ENCODE measurements around the gene KLHL5.

KLHL5 gene

GRCh38 chr4:39044364-39044955, 17.6 kb upstream of the KLHL5 start:
- Histone ChIP-seq H3K4me1 (ENCODE audit: control insufficient read depth, insufficient read depth, low read length) (peaks cover 11% of the 10 kb centered on the region), H3K27me3 (ENCODE audit: control insufficient read depth, insufficient read depth, low read length) (no peaks in the 10 kb centered on the region), H3K36me3 (ENCODE audit: control insufficient read depth, insufficient read depth, low read length) (no peaks in the 10 kb centered on the region), H3K4me3 (ENCODE audit: low read depth, low read length) (peak overlapping the region; percentile 83), H3K9me3 (ENCODE audit: control insufficient read depth, insufficient read depth, low read depth, low read length) (no peaks in the 10 kb centered on the region), H3K9ac (ENCODE audit: low read length) (peak overlapping the region; percentile 81), H3K27ac (ENCODE audit: low read depth, low read length) (no peak overlapping the region)

GRCh38 chr4:39044956-39045826, 16.8 kb upstream of the KLHL5 start:
- Histone ChIP-seq H3K27me3 (ENCODE audit: control insufficient read depth, insufficient read depth, low read length) (no peaks in the 10 kb centered on the region), H3K4me3 (ENCODE audit: low read depth, low read length) (peak overlapping the region; percentile 83), H3K4me1 (ENCODE audit: control insufficient read depth, insufficient read depth, low read length) (peaks cover 11% of the 10 kb centered on the region), H3K36me3 (ENCODE audit: control insufficient read depth, insufficient read depth, low read length) (no peaks in the 10 kb centered on the region), H3K9ac (ENCODE audit: low read length) (peak overlapping the region; percentile 81), H3K27ac (ENCODE audit: low read depth, low read length) (no peak overlapping the region), H3K9me3 (ENCODE audit: control insufficient read depth, insufficient read depth, low read depth, low read length) (no peaks in the 10 kb centered on the region)

GRCh38 chr4:39045827-39046221, 16.2 kb upstream of the KLHL5 start:
- H3K27me3 ChIP-seq (ENCODE audit: control insufficient read depth, insufficient read depth, low read length), result no peaks in the 10 kb centered on the region
- H3K9me3 ChIP-seq (ENCODE audit: control insufficient read depth, insufficient read depth, low read depth, low read length), result no peaks in the 10 kb centered on the region
- H3K36me3 ChIP-seq (ENCODE audit: control insufficient read depth, insufficient read depth, low read length), result no peaks in the 10 kb centered on the region
- H3K4me1 ChIP-seq (ENCODE audit: control insufficient read depth, insufficient read depth, low read length), result peaks cover 11% of the 10 kb centered on the region
- no peak overlapping the region for H3K27ac ChIP-seq (ENCODE audit: low read depth, low read length)
- H3K4me3 ChIP-seq (ENCODE audit: low read depth, low read length), result peak overlapping the region; percentile 83
- H3K9ac ChIP-seq (ENCODE audit: low read length), result no peak overlapping the region

GRCh38 chr4:39046249-39046648, 15.8 kb upstream of the KLHL5 start:
- Histone ChIP-seq H3K9me3 (ENCODE audit: control insufficient read depth, insufficient read depth, low read depth, low read length) (no peaks in the 10 kb centered on the region), H3K4me1 (ENCODE audit: control insufficient read depth, insufficient read depth, low read length) (peaks cover 13% of the 10 kb centered on the region), H3K36me3 (ENCODE audit: control insufficient read depth, insufficient read depth, low read length) (no peaks in the 10 kb centered on the region), H3K27ac (ENCODE audit: low read depth, low read length) (no peak overlapping the region), H3K27me3 (ENCODE audit: control insufficient read depth, insufficient read depth, low read length) (no peaks in the 10 kb centered on the region), H3K4me3 (ENCODE audit: low read depth, low read length) (peak overlapping the region; percentile 83; the same call in 1 of the 2 replicates), H3K9ac (ENCODE audit: low read length) (no peak overlapping the region)

GRCh38 chr4:39047681-39048080, 14.4 kb upstream of the KLHL5 start:
- Histone ChIP-seq H3K4me3 (ENCODE audit: low read depth, low read length) (no peak overlapping the region), H3K36me3 (ENCODE audit: control insufficient read depth, insufficient read depth, low read length) (no peaks in the 10 kb centered on the region), H3K9me3 (ENCODE audit: control insufficient read depth, insufficient read depth, low read depth, low read length) (no peaks in the 10 kb centered on the region), H3K27ac (ENCODE audit: low read depth, low read length) (no peak overlapping the region), H3K4me1 (ENCODE audit: control insufficient read depth, insufficient read depth, low read length) (peaks cover 18% of the 10 kb centered on the region), H3K27me3 (ENCODE audit: control insufficient read depth, insufficient read depth, low read length) (no peaks in the 10 kb centered on the region), H3K9ac (ENCODE audit: low read length) (no peak overlapping the region)

- Histone ChIP-seq H3K9ac (ENCODE audit: low read length) (no peak overlapping the region), H3K4me1 (ENCODE audit: control insufficient read depth, insufficient read depth, low read length) (peaks cover 15% of the 10 kb centered on the region), H3K27ac (ENCODE audit: low read depth, low read length) (no peak overlapping the region), H3K9me3 (ENCODE audit: control insufficient read depth, insufficient read depth, low read depth, low read length) (no peaks in the 10 kb centered on the region), H3K27me3 (ENCODE audit: control insufficient read depth, insufficient read depth, low read length) (no peaks in the 10 kb centered on the region), H3K36me3 (ENCODE audit: control insufficient read depth, insufficient read depth, low read length) (no peaks in the 10 kb centered on the region), H3K4me3 (ENCODE audit: low read depth, low read length) (no peak overlapping the region)
Observed at GRCh38 chr4:39048311-39048710, 13.7 kb upstream of the KLHL5 start.

GRCh38 chr4:39050590-39050989, 11.4 kb upstream of the KLHL5 start:
- Histone ChIP-seq H3K27me3 (ENCODE audit: control insufficient read depth, insufficient read depth, low read length) (no peaks in the 10 kb centered on the region), H3K9ac (ENCODE audit: low read length) (no peak overlapping the region), H3K9me3 (ENCODE audit: control insufficient read depth, insufficient read depth, low read depth, low read length) (no peaks in the 10 kb centered on the region), H3K27ac (ENCODE audit: low read depth, low read length) (no peak overlapping the region), H3K4me3 (ENCODE audit: low read depth, low read length) (no peak overlapping the region), H3K36me3 (ENCODE audit: control insufficient read depth, insufficient read depth, low read length) (no peaks in the 10 kb centered on the region), H3K4me1 (ENCODE audit: control insufficient read depth, insufficient read depth, low read length) (peaks cover 10% of the 10 kb centered on the region)

- H3K27ac ChIP-seq (ENCODE audit: low read depth, low read length), result no peak overlapping the region
- no peaks in the 10 kb centered on the region for H3K36me3 ChIP-seq (ENCODE audit: control insufficient read depth, insufficient read depth, low read length)
- peaks cover 10% of the 10 kb centered on the region for H3K4me1 ChIP-seq (ENCODE audit: control insufficient read depth, insufficient read depth, low read length)
- no peaks in the 10 kb centered on the region for H3K27me3 ChIP-seq (ENCODE audit: control insufficient read depth, insufficient read depth, low read length)
- H3K4me3 ChIP-seq (ENCODE audit: low read depth, low read length), result no peak overlapping the region
- no peak overlapping the region for H3K9ac ChIP-seq (ENCODE audit: low read length)
- no peaks in the 10 kb centered on the region for H3K9me3 ChIP-seq (ENCODE audit: control insufficient read depth, insufficient read depth, low read depth, low read length)
Observed at GRCh38 chr4:39051492-39051891, 10.5 kb upstream of the KLHL5 start.

GRCh38 chr4:39053983-39054382, 8.0 kb upstream of the KLHL5 start:
- Histone ChIP-seq H3K36me3 (ENCODE audit: control insufficient read depth, insufficient read depth, low read length) (no peaks in the 10 kb centered on the region), H3K27me3 (ENCODE audit: control insufficient read depth, insufficient read depth, low read length) (no peaks in the 10 kb centered on the region), H3K9ac (ENCODE audit: low read length) (no peak overlapping the region), H3K4me3 (ENCODE audit: low read depth, low read length) (no peak overlapping the region), H3K27ac (ENCODE audit: low read depth, low read length) (no peak overlapping the region), H3K4me1 (ENCODE audit: control insufficient read depth, insufficient read depth, low read length) (peaks cover 10% of the 10 kb centered on the region), H3K9me3 (ENCODE audit: control insufficient read depth, insufficient read depth, low read depth, low read length) (no peaks in the 10 kb centered on the region)

- H3K36me3 ChIP-seq (ENCODE audit: control insufficient read depth, insufficient read depth, low read length), result no peaks in the 10 kb centered on the region
- no peaks in the 10 kb centered on the region for H3K27me3 ChIP-seq (ENCODE audit: control insufficient read depth, insufficient read depth, low read length)
- peaks cover 10% of the 10 kb centered on the region for H3K4me1 ChIP-seq (ENCODE audit: control insufficient read depth, insufficient read depth, low read length)
- H3K4me3 ChIP-seq (ENCODE audit: low read depth, low read length), result no peak overlapping the region
- no peak overlapping the region for H3K27ac ChIP-seq (ENCODE audit: low read depth, low read length)
- no peak overlapping the region for H3K9ac ChIP-seq (ENCODE audit: low read length)
- H3K9me3 ChIP-seq (ENCODE audit: control insufficient read depth, insufficient read depth, low read depth, low read length), result no peaks in the 10 kb centered on the region
Observed at GRCh38 chr4:39054497-39054896, 7.5 kb upstream of the KLHL5 start.

GRCh38 chr4:39056023-39056422, 6.0 kb upstream of the KLHL5 start:
- H3K4me1 ChIP-seq (ENCODE audit: control insufficient read depth, insufficient read depth, low read length), result peaks cover 10% of the 10 kb centered on the region
- no peak overlapping the region for H3K9ac ChIP-seq (ENCODE audit: low read length)
- H3K27ac ChIP-seq (ENCODE audit: low read depth, low read length), result no peak overlapping the region
- H3K4me3 ChIP-seq (ENCODE audit: low read depth, low read length), result no peak overlapping the region
- H3K9me3 ChIP-seq (ENCODE audit: control insufficient read depth, insufficient read depth, low read depth, low read length), result no peaks in the 10 kb centered on the region
- H3K36me3 ChIP-seq (ENCODE audit: control insufficient read depth, insufficient read depth, low read length), result no peaks in the 10 kb centered on the region
- H3K27me3 ChIP-seq (ENCODE audit: control insufficient read depth, insufficient read depth, low read length), result no peaks in the 10 kb centered on the region

Data from HUES6 (cell line).